ENCODE data around the gene PPM1E.

DNA sequence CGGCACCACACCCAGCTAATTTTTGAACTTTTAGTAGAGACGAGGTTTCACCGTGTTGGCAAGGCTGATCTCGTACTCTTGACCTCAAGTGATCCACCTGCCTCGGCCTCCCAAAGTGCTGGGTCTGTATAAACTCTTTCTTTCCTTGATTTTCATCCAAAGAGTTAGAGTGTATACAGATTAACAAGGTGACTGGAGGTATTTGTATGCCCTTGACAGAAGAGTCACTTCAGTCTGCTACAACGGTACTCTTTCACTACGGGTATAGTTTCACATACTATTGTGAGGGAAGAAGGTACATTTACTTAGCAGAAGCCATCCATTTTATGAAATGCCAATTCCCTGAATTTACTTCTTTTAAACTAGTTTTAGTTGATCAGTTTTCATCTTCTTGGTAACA, 32.5 kb downstream of the PPM1E start:
- TF ChIP-seq, protein P1, sequence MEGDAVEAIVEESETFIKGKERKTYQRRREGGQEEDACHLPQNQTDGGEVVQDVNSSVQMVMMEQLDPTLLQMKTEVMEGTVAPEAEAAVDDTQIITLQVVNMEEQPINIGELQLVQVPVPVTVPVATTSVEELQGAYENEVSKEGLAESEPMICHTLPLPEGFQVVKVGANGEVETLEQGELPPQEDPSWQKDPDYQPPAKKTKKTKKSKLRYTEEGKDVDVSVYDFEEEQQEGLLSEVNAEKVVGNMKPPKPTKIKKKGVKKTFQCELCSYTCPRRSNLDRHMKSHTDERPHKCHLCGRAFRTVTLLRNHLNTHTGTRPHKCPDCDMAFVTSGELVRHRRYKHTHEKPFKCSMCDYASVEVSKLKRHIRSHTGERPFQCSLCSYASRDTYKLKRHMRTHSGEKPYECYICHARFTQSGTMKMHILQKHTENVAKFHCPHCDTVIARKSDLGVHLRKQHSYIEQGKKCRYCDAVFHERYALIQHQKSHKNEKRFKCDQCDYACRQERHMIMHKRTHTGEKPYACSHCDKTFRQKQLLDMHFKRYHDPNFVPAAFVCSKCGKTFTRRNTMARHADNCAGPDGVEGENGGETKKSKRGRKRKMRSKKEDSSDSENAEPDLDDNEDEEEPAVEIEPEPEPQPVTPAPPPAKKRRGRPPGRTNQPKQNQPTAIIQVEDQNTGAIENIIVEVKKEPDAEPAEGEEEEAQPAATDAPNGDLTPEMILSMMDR (IDR thresholded peaks at IDR 0.05; ENCODE audit: control extremely low read depth in 1 of 3, insufficient read depth in 1 of 3, low read depth in 1 of 3, low read length in 3 of 3) = no peak
- TF ChIP-seq, protein P2, sequence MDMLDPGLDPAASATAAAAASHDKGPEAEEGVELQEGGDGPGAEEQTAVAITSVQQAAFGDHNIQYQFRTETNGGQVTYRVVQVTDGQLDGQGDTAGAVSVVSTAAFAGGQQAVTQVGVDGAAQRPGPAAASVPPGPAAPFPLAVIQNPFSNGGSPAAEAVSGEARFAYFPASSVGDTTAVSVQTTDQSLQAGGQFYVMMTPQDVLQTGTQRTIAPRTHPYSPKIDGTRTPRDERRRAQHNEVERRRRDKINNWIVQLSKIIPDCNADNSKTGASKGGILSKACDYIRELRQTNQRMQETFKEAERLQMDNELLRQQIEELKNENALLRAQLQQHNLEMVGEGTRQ (IDR thresholded peaks at IDR 0.05; ENCODE audit: low read length) = no peak
- TF ChIP-seq ZNF274 (IDR thresholded peaks at IDR 0.05; ENCODE audit: borderline replicate concordance, extremely low read depth, low read length) (no peak), RBBP5 (IDR thresholded peaks at IDR 0.05; ENCODE audit: borderline replicate concordance, low read depth, low read length) (no peak), BACH1 (IDR thresholded peaks at IDR 0.05; ENCODE audit: low read length) (no peak), RXRA (IDR thresholded peaks at IDR 0.05; ENCODE audit: insufficient read depth, low read depth, low read length) (no peak), CEBPB (IDR thresholded peaks at IDR 0.05; ENCODE audit: low read depth, low read length) (no peak), EP300 (IDR thresholded peaks at IDR 0.05; ENCODE audit: borderline replicate concordance in 1 of 2, low read depth in 2 of 2, low read length in 2 of 2) (no peak)
- TF ChIP-seq, protein P3, sequence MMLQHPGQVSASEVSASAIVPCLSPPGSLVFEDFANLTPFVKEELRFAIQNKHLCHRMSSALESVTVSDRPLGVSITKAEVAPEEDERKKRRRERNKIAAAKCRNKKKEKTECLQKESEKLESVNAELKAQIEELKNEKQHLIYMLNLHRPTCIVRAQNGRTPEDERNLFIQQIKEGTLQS (IDR thresholded peaks at IDR 0.05; ENCODE audit: insufficient read depth, low read depth, low read length) = no peak
- TF ChIP-seq, protein P4, sequence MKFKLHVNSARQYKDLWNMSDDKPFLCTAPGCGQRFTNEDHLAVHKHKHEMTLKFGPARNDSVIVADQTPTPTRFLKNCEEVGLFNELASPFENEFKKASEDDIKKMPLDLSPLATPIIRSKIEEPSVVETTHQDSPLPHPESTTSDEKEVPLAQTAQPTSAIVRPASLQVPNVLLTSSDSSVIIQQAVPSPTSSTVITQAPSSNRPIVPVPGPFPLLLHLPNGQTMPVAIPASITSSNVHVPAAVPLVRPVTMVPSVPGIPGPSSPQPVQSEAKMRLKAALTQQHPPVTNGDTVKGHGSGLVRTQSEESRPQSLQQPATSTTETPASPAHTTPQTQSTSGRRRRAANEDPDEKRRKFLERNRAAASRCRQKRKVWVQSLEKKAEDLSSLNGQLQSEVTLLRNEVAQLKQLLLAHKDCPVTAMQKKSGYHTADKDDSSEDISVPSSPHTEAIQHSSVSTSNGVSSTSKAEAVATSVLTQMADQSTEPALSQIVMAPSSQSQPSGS (IDR thresholded peaks at IDR 0.05; ENCODE audit: low read length) = no peak
- TF ChIP-seq, protein P5, sequence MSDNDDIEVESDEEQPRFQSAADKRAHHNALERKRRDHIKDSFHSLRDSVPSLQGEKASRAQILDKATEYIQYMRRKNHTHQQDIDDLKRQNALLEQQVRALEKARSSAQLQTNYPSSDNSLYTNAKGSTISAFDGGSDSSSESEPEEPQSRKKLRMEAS (IDR thresholded peaks at IDR 0.05) = no peak

All from H1 (cell line).